NB4 (cell line): Measurements from ENCODE around the gene C6orf132.

Experiments used
- CTCF ChIP-seq: IDR thresholded peaks from one replicate; pipeline ENCODE4 v1.5.1; 2012; ENCODE audit warnings: low read depth, low read length
- MAX ChIP-seq: IDR thresholded peaks from 2 replicates; pipeline ENCODE4 v1.6.1; 2011; ENCODE audit warnings: low read depth, low read length
- POLR2A ChIP-seq: IDR thresholded peaks from 2 replicates; pipeline ENCODE4 v1.6.1; 2011; ENCODE audit warnings: mild to moderate bottlenecking; ENCODE audit not compliant: insufficient read length; ENCODE audit errors: extremely low read depth

GRCh38 chr6:42173101-42173500 lies 30.7 kb upstream of the C6orf132 start, which contains the start of gene GUCA1A:
- TF ChIP-seq MAX (no peak), CTCF (no peak), POLR2A (no peak)
